Neural cell (in vitro differentiated cells): Measurements from ENCODE around the gene CYGB. TPM values are rescaled to one million over a fixed set of nuclear protein-coding genes. Genes with fewer than 3 reads are reported as not detected.
"Not testable (repeated sequence)": the region's sequence is repeated elsewhere in the genome, so short reads cannot be mapped to it uniquely, and the experiment has no call there.

Experiments used
- H2AFZ ChIP-seq: fragments of 200-600, 300-800 bp; sonication (generic), shearing (Covaris generic); 2 replicates; pipeline ENCODE4 v1.6.0; 2014; ENCODE audit warnings: low read depth, mild to moderate bottlenecking, antibody characterized with exemption, low read length, moderate library complexity
- H3F3A ChIP-seq: fragments of 200-600 bp; shearing (Covaris generic); 2 replicates; pipeline ENCODE4 v1.6.1; 2016; ENCODE audit warnings: mild to moderate bottlenecking, moderate library complexity, mixed read lengths, antibody characterized with exemption, low read length; ENCODE audit not compliant: insufficient read depth, poor library complexity, severe bottlenecking
- H3K27ac ChIP-seq: fragments of 200-600, 300-800 bp; sonication (generic), shearing (Covaris generic); 2 replicates; pipeline ENCODE4 v1.5.1; 2014; ENCODE audit warnings: mild to moderate bottlenecking, low read length, moderate library complexity
- H3K27me3 ChIP-seq: fragments of 300-800, 200-600 bp; sonication (generic), shearing (Covaris generic); 2 replicates; pipeline ENCODE4 v1.6.0; 2014; ENCODE audit warnings: mild to moderate bottlenecking, low read depth, low read length, moderate library complexity; ENCODE audit not compliant: insufficient read depth
- H3K36me3 ChIP-seq: fragments of 300-800, 200-600 bp; sonication (generic), shearing (Covaris generic); 2 replicates; pipeline ENCODE4 v1.5.1; 2014; ENCODE audit warnings: mild to moderate bottlenecking, antibody characterized with exemption, low read length, moderate library complexity; ENCODE audit not compliant: insufficient read depth
- H3K4me2 ChIP-seq: fragments of 300-800, 200-600 bp; sonication (generic), shearing (Covaris generic); 2 replicates; pipeline ENCODE4 v1.6.0; 2014; ENCODE audit warnings: mild to moderate bottlenecking, low read length
- H3K4me3 ChIP-seq: fragments of 300-800, 200-600 bp; sonication (generic), shearing (Covaris generic); 2 replicates; pipeline ENCODE4 v1.5.1; 2014; ENCODE audit warnings: mild to moderate bottlenecking, low read length, moderate library complexity
- H3K79me2 ChIP-seq: fragments of 200-600 bp; shearing (Covaris generic); replicated peaks from 2 replicates; pipeline ENCODE4 v1.6.0; 2014; ENCODE audit warnings: mild to moderate bottlenecking, low read length, moderate library complexity; ENCODE audit not compliant: insufficient read depth
- H3K9ac ChIP-seq: fragments of 300-800, 200-600 bp; sonication (generic), shearing (Covaris generic); 2 replicates; pipeline ENCODE4 v1.6.1; 2016; ENCODE audit warnings: mild to moderate bottlenecking, low read length, mixed read lengths
- H3K9me2 ChIP-seq: fragments of 200-600 bp; shearing (Covaris generic); 2 replicates; pipeline ENCODE4 v1.6.1; 2016; ENCODE audit warnings: mild to moderate bottlenecking, low read length, mixed read lengths; ENCODE audit not compliant: insufficient read depth
- H3K9me3 ChIP-seq: fragments of 200-600, 300-800 bp; sonication (generic), shearing (Covaris generic); 2 replicates; pipeline ENCODE4 v1.6.1; 2016; ENCODE audit warnings: mild to moderate bottlenecking, mixed run types, low read length, moderate library complexity, mixed read lengths
- H4K20me1 ChIP-seq: fragments of 200-600 bp; shearing (Covaris generic); 2 replicates; pipeline ENCODE4 v1.6.1; 2016; ENCODE audit warnings: mild to moderate bottlenecking, mixed run types; ENCODE audit not compliant: insufficient read depth
- EP300 ChIP-seq: fragments of 450-650 bp; conservative IDR thresholded peaks from 2 replicates; pipeline ENCODE4 v1.6.1; 2014; ENCODE audit warnings: antibody characterized with exemption, mild to moderate bottlenecking, moderate library complexity; ENCODE audit not compliant: poor library complexity, severe bottlenecking
- MXI1 ChIP-seq: fragments of 450-650 bp; conservative IDR thresholded peaks from 2 replicates; pipeline ENCODE4 v1.6.1; 2014; ENCODE audit warnings: antibody characterized with exemption, mild to moderate bottlenecking; ENCODE audit not compliant: poor library complexity, severe bottlenecking
- RAD21 ChIP-seq: fragments of 450-650 bp; conservative IDR thresholded peaks from 2 replicates; pipeline ENCODE4 v1.6.1; 2014; ENCODE audit warnings: antibody characterized with exemption, mild to moderate bottlenecking, moderate library complexity
- SMC3 ChIP-seq: fragments of 450-650 bp; conservative IDR thresholded peaks from 2 replicates; pipeline ENCODE4 v1.6.1; 2014; ENCODE audit warnings: antibody characterized with exemption, mild to moderate bottlenecking, moderate library complexity; ENCODE audit not compliant: poor library complexity
- TAF1 ChIP-seq: IDR thresholded peaks from 2 replicates; pipeline ENCODE4 v1.6.1; 2012; ENCODE audit warnings: low read depth
- polyA plus RNA-seq: library from polyadenylated mRNA; depleted of rRNA; stranded (reverse); fragments of >200 nt; gene quantifications from 2 replicates; pipeline ENCODE4 v1.2.3, GENCODE V29; 2014
- TF ChIP-seq, protein P1 (sequence below): fragments of 450-650 bp; IDR thresholded peaks from 2 replicates; pipeline ENCODE4 v1.5.1; 2014; ENCODE audit warnings: antibody characterized with exemption, mild to moderate bottlenecking, moderate library complexity; ENCODE audit not compliant: poor library complexity, severe bottlenecking

Gene CYGB
- polyA plus RNA-seq, 1 donor from 2014 or later: 12.9 TPM

DNA sequence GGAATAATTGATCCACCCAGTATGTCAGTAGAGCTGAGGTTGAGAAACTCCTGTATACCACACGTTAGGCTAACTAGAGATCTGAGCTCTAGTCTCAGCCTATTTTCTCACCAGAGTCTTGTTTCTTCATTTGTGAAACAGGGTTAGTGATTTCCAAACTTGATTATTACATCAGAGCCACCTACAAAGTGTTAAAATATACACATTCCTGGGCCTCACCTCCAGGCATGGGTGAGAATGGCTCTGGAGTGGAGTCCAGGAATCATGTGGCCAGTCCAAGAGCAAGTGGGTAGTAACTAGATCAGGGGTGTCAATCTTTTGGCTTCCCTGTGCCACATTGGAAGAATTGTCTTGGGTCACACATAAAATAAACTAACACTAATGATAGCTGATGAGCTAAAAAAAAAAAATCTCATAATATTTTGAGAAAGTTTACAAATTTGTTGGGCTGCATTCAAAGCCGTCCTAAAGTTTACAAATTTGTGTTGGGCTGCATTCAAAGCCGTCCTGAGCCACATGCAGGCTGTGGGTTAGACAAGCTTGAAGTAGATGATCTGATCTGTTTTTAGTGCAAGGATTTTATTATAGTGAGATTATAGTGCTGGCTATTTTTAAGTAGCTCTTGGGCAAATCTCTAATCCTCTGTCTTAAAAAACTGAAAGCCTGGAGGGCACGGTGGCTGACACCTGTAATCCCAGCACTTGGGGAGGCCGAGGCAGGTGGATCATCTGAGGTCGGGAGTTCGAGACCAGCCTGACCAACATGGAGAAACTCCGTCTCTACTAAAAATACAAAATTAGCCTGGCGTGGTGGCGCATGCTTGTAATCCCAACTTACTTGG is 22.7 kb upstream of the CYGB start:
- Histone ChIP-seq H4K20me1 (no peaks in the 10 kb centered on the region), H3K79me2 (peaks cover 31% of the 10 kb centered on the region), H3K4me2 (no peak overlapping the region), H3K27me3 (no peaks in the 10 kb centered on the region), H3K4me3 (no peak overlapping the region), H2AFZ (no peak overlapping the region), H3K27ac (no peak overlapping the region), H3K9me3 (no peaks in the 10 kb centered on the region), H3K9ac (no peak overlapping the region), H3K9me2 (no peaks in the 10 kb centered on the region), H3F3A (no peaks in the 10 kb centered on the region), H3K36me3 (peaks cover 5% of the 10 kb centered on the region)
- TF ChIP-seq TAF1 (no peak), MXI1 (no peak)
- TF ChIP-seq, protein P1, sequence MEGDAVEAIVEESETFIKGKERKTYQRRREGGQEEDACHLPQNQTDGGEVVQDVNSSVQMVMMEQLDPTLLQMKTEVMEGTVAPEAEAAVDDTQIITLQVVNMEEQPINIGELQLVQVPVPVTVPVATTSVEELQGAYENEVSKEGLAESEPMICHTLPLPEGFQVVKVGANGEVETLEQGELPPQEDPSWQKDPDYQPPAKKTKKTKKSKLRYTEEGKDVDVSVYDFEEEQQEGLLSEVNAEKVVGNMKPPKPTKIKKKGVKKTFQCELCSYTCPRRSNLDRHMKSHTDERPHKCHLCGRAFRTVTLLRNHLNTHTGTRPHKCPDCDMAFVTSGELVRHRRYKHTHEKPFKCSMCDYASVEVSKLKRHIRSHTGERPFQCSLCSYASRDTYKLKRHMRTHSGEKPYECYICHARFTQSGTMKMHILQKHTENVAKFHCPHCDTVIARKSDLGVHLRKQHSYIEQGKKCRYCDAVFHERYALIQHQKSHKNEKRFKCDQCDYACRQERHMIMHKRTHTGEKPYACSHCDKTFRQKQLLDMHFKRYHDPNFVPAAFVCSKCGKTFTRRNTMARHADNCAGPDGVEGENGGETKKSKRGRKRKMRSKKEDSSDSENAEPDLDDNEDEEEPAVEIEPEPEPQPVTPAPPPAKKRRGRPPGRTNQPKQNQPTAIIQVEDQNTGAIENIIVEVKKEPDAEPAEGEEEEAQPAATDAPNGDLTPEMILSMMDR: no peak

DNA sequence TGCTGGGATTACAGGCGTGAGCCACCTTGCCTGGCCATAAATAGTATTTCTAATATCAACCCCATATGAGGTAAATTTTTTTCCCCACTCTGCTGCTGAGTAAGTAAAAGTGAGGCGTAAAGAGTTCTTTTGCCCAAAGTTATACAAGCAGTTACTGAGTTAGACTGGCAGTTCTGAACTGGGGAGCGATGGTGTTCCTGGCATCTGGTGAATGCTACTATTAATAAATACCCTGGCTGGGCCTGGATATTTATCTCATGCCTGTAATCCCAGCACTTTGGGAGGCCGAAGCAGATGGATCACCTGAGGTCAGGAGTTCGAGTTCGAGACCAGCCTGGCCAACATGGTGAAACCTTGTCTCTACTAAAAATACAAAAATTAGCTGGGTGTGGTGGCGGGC is 22.0 kb upstream of the CYGB start:
- not testable (repeated sequence) for H3K36me3 ChIP-seq, H2AFZ ChIP-seq, H3K9me2 ChIP-seq, H3K27me3 ChIP-seq, H3K4me2 ChIP-seq, H4K20me1 ChIP-seq, H3K9me3 ChIP-seq, H3K27ac ChIP-seq, H3F3A ChIP-seq, H3K9ac ChIP-seq
- H3K79me2 ChIP-seq: peaks cover 31% of the 10 kb centered on the region
- peak overlapping the region; percentile 70 for H3K4me3 ChIP-seq

DNA sequence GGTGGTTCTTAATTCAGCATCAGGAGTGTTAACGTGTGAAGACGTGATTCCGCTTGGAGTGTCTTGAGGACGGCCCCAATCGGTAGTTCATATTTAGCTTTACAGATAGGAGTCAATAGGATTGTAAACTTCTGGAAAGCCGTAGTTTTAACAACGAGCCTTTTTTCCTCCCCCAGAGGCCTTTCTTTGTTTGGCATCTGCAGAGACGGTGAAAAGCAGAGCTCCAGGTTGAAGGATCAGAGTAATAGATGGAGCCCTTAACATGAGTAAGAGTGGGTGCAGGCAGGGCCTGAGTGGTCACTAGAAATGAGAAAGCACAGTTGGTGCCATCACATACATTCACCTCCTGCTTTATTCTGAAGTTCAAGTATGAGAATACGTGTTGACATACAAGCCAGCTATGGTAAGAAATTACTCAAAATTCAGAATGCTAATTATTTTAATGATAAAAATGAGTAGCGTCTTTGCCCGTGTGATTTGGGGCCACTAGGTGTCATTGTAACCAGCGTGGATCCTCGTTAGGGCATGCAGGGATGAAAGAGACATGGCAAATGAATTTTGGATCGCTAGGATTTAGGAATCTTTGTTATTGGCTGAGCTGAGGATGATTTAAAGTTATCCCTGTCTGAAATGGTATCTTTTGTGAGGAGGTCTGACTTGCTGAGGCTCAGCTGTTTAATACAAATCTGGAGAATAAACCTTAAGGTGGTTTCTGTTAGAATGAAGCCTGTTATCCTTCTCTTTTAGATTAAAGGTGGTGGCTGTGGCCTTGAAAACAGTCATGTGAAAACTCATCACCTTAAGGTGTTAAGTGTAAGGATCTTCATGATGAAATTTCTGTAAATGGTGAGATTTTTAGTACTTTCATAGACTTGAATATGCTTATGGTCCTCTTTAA is 20.9 kb upstream of the CYGB start:
- no peaks in the 10 kb centered on the region for H3F3A ChIP-seq
- no peaks in the 10 kb centered on the region for H3K9me3 ChIP-seq
- no peaks in the 10 kb centered on the region for H4K20me1 ChIP-seq
- TF ChIP-seq RAD21 (peak; percentile 75), SMC3 (peak; percentile 78), EP300 (no peak)
- TF ChIP-seq, protein P1: peak; percentile 77
- H3K4me3 ChIP-seq: peak overlapping the region; percentile 70
- peaks cover 31% of the 10 kb centered on the region for H3K79me2 ChIP-seq
- peak overlapping the region; percentile 79 for H3K9ac ChIP-seq
- H3K9me2 ChIP-seq: no peaks in the 10 kb centered on the region
- peaks cover 5% of the 10 kb centered on the region for H3K36me3 ChIP-seq
- peak overlapping the region; percentile 80 for H3K27ac ChIP-seq
- H2AFZ ChIP-seq: peak overlapping the region; percentile 16
- H3K27me3 ChIP-seq: no peaks in the 10 kb centered on the region
- peak overlapping the region; percentile 77 for H3K4me2 ChIP-seq
